Hepatocyte (in vitro differentiated cells): Measurements from ENCODE around the gene MLYCD.

ENCODE experiments used
- EZH2 ChIP-seq: fragments of 200-600 bp; sonication (generic); IDR thresholded peaks from 2 replicates; pipeline ENCODE4 v1.6.1; 2016; ENCODE audit warnings: antibody characterized with exemption, mild to moderate bottlenecking, borderline replicate concordance
- EZH2phosphoT487 ChIP-seq: fragments of 200-600 bp; sonication (generic); IDR thresholded peaks from one replicate; pipeline ENCODE4 v1.6.1; 2018; ENCODE audit warnings: antibody characterized with exemption, mild to moderate bottlenecking, low read depth, moderate library complexity; ENCODE audit not compliant: unreplicated experiment, severe bottlenecking
- TF ChIP-seq, protein P1 (sequence below): fragments of 200-600 bp; sonication (generic); IDR thresholded peaks from 2 replicates; pipeline ENCODE4 v1.5.1; 2016; ENCODE audit warnings: antibody characterized with exemption, mild to moderate bottlenecking; ENCODE audit not compliant: poor library complexity

DNA sequence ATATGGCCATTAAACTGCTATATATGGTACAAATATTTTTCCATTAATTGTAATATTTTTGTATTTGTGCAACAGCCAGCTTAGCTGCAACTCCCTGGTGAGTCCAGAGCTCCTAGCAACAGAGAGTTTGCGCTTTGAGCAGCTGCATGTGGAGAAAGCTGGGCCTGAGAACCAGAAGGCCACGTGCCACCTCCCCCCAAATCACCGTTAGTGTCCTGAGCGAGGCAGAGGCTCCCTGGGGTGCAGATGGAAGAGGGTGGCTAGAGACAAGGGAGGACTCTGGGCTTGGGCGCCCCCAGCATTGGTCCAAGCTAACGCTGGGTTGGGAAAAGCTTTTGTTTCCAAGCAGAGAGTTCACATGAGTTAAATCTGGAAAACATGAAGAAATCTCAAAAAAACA lies 49.5 kb upstream of the MLYCD start:
- TF ChIP-seq, protein P1, sequence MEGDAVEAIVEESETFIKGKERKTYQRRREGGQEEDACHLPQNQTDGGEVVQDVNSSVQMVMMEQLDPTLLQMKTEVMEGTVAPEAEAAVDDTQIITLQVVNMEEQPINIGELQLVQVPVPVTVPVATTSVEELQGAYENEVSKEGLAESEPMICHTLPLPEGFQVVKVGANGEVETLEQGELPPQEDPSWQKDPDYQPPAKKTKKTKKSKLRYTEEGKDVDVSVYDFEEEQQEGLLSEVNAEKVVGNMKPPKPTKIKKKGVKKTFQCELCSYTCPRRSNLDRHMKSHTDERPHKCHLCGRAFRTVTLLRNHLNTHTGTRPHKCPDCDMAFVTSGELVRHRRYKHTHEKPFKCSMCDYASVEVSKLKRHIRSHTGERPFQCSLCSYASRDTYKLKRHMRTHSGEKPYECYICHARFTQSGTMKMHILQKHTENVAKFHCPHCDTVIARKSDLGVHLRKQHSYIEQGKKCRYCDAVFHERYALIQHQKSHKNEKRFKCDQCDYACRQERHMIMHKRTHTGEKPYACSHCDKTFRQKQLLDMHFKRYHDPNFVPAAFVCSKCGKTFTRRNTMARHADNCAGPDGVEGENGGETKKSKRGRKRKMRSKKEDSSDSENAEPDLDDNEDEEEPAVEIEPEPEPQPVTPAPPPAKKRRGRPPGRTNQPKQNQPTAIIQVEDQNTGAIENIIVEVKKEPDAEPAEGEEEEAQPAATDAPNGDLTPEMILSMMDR = no peak
- no peak for TF ChIP-seq EZH2
- TF ChIP-seq EZH2phosphoT487 = no peak
